ENCODE results near the gene BUD23. TPM values are rescaled to one million over a fixed set of nuclear protein-coding genes. Genes with fewer than 3 reads are reported as not detected.
"Not testable (repeated sequence)": the region's sequence is repeated elsewhere in the genome, so short reads cannot be mapped to it uniquely, and the experiment has no call there.

BUD23 gene
- total RNA-seq, 1 donor from 2014 or later, result 31.5 TPM

DNA sequence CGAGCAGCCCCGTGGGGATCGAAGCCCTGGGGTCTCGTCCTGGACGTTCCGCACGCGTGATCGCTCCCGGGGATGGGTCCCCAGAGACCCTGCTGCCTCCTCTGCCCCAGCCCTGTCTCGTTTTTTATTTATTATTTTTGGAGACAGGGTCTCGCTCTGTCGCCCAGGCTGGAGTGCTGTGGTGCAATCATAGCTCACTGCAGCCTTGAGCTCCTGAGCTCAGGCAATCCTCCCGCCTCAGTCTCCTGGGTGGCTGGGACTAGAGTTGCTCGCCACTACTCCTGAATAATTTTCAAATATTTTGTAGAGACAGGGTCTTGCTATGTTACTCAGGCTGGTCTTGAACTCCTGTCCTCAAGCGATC, 36.4 kb downstream of the BUD23 start:
- DNase-seq, result no peak

DNA sequence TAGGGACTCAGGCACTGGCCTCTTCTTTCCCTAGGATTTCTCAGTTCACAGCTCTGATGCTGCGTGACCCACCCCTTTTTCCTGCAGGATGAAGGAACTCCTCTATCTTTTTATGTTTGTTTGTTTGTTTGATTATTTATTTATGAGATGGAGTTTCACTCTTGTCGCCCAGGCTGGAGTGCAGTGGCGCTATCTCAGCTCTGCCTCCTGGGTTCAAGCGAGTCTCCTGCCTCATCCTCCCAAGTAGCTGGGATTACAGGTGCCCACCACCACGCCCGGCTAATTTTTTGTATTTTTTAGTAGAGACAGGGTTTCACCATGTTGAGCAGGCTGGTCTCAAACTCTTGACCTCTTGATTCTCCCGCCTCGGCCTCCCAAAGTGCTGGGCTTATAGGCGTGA, 37.0 kb downstream of the BUD23 start:
- DNase-seq, result not testable (repeated sequence)

DNA sequence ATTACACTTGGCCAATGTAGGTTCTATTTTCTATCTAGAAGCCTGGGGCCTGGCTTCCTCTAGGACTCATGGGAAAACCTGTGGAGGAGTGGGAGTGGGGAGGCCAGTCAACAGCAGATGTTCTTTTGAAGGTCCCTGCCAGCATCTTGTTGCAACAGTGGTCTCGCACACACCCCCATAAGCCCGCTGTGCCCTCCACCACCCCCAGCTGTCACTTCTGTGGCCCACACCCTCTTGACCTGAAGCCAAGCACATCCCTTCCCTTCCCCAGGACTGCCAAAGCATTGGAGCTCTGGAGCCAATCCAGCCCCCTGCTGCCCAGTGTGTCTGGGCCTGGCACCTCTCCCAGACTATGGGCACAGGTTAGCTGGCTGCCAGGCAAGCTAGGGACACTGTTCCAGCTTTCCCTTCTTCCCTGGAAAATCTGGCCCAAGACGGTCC, 38.0 kb downstream of the BUD23 start:
- DNase-seq, result no peak

DNA sequence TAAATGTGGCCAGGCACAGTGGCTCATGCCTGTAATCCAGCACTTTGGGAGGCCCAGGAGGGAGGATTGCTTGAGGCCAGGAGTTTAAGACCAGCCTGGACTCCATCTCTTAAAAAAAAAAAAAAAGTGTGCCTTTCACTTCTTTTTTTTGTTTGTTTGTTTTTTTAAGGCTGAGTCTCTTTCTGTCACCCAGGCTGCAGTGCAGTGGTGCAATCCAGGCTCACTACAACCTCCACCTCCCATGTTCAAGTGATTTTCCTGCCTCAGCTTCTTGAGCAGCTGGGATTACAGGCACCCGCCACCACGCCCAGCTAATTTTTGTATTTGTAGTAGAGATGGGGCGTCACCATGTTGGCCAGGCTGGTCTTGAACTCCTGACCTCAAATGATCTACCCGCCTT, 38.8 kb downstream of the BUD23 start:
- DNase-seq, result not testable (repeated sequence)

DNA sequence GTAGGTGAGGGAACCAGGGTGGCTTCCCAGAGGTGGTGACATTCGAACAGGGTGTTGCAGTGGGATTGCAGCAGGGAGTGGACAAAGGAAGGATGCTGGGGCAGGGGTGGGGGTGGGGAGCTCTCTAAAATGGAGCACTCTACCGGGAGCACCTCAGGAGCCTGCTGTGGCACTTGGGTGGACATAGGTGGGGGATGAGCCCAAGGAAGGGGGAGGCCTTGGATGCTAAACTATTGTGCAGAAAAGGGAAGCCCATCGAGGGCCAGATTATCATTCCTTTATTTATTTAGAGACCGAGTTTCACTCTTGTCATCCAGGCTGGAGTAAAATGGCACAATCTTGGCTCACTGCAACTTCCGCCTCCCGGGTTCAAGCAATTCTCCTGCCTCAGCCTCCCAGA, 39.4 kb downstream of the BUD23 start:
- DNase-seq, result no peak

DNA sequence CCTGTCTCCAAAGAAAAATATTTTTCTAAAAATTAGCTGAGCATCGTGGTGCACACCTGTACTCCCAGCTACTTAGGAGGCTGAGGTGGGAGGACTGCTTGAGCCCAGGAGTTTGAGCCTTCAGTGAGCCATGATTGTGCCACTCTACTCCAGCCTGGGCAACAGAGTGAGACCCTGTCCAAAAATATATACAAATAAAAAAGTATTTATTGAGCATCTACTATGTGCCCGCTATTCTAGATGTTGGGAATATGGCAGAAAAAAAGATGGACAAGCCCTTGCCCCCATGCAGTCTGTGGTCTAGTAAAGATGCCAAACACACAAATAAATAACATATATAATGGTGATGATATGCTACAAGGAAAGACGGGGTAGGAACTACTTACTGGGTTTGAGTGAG, 40.4 kb downstream of the BUD23 start:
- DNase-seq, result no peak

DNA sequence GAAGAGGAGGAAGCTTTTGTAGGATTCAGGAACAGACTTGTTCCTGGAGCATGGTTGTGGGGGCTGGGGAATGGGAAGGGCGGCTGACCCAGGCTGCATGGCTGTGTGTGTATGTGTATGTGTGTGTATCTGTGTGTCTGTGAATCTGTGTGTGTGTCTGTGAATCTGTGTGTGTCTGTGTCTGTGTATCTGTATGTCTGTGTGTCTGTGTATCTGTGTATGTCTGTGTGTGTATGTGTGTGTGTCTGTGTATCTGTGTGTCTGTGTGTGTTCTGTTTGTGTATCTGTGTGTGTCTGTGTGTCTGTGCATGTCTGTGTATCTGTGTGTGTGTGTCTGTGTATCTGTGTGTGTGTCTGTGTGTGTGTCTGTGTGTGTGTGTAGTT, 42.7 kb downstream of the BUD23 start:
- DNase-seq, result no peak

DNA sequence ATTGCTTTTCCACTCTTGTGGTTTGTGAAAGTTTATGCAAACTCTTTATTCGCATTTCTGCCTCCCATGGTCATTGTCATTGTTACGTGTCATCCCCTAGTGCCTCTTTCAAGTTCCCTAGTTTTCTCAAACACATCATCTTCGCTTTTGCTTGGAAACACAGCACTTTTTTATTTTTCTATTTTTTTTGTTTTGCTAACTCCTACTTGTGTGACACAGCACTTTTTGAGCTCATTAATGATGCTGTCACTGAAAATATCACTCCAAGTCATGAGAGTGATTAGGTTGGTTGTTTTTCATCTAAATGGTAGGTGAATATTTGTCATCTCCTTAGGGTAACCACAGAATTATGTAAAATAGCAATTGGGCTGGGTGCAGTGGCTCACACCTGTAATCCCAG, 44.6 kb downstream of the BUD23 start:
- no peak for DNase-seq

DNA sequence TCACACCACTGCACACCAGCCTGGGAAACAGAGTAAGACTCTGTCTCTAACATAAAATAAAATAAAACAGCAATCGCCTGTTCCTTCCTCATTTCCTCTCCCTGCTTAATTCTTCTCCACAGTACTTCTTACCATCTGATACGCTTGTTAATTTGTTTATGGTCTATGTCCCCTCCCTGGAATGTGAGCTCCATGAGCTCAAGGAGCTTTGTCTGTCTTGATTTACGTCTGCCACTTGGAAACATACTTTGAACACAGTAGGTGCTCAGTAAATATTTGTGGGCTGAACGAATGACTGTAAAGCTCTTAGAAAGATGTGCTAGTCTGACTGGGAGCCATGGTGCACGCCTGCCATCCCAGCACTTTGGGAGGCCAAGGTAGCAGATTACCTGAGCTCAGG, 45.2 kb downstream of the BUD23 start:
- no peak for DNase-seq

DNA sequence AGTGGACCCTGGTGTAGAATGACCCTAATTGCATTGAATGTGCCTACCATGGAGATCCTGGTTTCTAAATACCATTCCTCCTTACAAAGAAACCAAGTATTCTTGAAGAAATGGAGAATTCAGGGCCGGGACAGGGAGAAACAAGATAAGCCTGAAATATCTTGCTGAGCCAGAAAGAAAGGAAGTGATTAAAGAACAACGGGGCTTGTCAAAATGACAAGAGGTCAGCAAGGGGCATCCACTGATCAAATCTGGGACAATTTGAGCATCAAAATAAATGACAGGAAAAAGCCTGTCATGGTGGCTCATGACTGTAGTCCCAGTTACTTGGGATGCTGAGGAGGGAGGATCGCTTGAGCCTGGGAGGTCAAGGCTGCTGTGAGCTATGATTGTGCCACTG, 47.1 kb downstream of the BUD23 start:
- DNase-seq, result no peak

DNA sequence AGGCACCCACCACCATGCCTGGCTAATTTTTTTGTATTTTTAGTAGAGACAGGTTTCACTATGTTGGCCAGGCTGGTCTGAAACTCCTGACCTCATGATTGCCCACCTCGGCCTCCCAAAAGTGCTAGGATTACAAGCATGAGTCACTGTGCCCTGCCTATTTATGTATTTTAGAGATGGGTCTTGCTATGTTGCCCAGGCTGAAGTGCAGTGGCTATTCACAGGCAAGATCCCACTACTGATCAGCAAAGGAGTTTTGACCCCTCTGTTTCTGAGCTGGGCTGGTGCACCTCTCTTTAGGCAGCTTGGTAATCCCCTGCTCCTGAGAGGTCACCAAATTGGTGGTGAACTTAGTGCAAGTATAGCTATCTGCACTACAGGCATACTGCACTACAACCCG, 49.0 kb downstream of the BUD23 start:
- no peak for DNase-seq

DNA sequence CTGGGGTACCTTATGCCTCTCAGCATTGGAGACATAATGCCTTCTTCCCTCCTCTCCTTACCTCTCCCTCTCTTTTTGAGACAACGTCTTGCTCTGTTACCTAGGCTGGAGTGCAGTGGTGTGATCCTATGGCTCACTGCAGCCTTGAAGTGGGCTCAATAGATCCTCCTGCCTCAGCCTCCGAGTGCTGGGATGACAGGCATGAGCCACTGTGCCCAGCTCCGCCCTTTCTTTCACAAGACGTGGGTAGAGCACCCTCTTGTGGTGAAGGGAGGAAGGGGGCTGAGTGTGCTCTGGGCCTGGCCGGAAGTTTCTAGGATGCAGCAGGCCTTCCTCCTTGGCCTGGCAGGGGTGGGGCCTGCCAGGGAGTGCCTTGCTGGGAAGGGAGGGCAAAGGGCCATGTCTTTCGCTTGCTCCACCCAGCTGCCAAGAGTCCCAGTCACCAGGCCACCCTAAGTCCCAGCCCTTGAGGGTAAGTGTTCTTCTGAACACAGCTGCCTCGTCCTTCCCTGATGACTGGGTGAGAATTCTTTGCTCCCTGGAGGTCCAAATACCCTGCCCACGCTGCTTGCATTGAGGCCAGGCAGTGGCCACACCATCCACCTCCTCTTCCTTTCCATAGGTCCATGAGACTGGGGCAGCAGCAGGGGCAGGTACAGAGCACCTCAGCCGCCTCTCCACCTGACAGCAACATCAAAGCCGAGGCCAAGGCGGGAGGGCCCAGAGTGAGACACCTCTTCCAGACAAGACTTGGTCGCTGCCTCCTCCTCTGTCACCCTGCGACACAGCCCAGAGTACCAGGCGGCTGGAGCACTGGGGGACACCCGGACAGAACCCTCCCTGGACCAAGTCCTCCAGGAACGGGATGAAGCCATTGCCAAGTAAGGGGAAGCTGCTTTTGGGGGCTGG, 51.5 kb downstream of the BUD23 start:
- DNase-seq, result peak; percentile 93

DNA sequence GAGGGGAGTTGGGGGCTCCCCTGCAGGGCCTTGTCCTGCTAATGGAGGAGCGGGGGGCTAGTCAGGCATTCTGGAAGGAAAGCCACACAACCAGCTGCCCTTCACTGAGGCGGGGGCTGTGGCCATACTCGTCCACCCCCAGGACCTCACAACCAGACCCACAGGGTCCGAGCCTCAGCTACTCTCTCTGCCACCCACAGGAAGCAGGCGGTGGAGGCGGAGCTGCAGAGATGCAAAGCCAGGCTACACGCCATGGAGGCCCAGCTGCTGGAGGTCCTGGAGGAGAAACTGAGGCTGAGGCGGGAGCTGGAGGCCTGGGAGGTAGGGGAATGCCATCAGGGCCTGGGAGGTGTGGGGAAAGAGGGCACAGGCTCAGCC, 52.1 kb downstream of the BUD23 start:
- DNase-seq, result no peak

DNA sequence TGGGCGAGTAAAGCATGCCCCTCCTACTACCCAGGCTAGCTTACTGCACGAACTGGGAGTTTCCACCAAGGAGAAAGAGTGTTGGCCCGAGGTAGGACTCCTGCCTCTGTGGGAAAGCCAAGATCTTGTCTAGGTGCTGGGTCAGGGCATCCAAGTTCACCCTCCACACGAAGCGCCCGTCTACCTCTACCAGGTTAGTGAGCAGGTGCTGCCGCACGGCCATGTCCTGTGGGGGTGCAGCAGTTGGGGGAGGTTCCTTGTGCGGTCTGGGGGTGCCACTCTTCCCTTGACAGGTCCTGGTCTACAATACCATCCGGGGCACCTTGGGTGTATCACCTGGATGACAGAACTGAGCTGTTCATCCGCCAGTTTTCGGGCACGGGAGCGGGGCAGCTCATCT, 53.5 kb downstream of the BUD23 start:
- no peak for DNase-seq

DNA sequence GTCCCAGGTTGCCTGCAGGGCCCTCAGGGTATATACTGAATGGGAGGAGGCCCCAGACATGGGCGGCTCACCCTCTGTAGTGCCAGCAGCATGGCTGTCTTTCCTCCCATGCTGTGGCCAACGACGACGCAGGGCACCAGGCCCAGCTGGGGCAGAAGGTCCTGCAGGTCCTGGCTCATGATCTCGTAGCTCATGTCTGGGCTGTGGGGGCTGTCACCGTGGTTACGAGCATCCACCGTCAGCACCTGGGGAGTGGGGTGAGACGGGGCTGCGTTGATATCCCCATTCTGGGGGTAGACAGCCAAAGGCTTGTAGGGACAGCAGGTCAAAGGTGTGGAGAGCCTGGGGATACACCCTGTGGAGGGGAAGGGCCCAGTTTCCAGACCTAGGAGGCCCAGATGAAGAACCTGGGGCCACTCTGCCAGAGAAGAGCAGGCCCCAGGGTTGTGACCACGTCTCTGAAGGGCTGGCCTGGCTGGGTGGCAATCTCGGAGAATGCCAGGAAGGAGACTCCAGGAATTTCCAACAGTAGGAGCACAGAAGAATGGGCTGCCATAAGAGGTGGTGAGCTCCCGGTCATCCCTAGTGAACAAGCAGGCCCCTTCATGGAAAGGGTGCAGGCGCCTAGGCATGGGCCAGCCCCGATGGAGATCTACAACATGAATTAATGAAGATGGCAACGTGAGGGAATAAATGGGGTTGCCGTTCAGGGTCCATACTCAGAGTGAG, 54.3 kb downstream of the BUD23 start:
- DNase-seq, result no peak

DNA sequence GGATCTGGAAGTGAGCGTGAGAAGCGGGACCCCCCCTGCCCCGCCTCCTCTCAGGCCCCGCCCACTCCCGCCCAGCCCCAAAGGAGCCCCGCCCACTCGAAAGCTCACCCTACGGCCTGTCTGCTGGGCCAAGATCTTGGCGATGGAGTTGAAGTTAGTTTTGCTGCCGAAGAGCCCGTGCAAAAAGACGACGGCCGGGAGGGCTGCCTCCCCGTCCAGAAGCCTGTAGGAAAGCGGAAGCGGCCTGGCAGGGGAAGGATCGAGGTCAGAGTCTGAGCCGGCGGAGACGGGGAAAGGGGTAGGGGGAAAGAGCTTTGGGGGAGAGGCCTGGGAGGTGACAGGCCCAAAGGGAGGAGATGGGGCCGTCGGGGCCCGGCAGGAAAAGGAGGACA, 54.8 kb downstream of the BUD23 start:
- peak; percentile 58 for DNase-seq

DNA sequence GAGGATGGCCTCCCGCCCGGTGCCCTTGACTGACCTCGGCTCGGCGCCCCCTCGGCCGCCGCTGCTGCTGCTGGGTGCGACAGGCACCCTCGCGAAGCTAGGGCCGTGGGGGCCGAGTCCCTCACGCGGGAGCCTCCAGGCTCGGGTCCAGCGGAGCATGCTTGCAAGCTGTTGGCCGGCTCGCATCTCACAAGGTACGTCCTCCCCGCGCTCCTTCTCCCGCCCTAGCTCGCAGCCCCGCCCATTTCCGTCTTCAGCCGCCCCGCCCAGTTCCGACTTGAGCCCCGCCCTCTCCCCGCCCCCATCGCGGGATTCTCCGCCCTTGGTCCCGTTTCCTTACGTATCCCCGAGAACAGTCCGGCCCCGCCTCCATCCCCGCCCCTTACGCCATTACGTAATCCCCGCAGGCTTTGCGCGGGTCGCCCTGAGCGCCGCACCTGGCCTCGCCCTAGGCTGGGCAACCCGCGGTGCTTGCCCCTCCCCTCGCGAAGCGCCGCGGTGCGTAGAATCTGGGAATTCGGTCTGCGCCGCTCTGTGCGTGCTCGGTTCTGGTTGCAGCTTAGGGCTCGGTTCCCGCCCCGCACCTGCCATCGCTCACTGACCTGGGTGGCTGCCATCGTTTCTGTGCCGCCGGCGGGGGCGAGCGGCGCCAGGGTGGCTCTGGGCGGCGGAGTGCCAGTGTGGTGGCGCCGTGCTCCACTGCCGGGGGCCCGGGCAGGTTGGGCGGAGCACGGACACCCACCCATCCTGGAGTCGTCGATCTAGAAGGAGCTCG, 55.4 kb downstream of the BUD23 start, which contains the start of gene ABHD11:
TSS of gene ABHD11 (minus strand) at position 191 of the 775 bp plus-strand sequence. CDS start at position 159, 32 bp downstream.
- peak; percentile 98 for DNase-seq

DNA sequence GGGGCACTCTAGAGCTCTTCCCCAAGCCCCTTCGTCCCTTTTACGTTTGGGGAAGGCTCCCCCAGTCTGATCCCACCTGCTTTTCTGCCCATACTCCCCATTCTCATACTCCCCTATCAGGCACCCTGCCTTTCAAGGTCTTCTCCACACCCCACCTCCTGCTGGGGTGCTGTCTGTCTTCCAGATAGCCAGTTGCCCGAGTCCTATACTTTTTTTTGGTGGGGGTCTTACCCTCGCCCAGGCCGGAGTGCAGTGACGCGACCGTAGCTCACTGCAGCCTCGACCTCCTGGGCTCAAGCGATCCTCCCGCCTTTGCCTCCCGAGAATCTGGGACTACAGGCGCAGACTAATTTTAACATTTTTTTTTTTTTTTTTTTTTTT, 56.0 kb downstream of the BUD23 start:
- no peak for DNase-seq

DNA sequence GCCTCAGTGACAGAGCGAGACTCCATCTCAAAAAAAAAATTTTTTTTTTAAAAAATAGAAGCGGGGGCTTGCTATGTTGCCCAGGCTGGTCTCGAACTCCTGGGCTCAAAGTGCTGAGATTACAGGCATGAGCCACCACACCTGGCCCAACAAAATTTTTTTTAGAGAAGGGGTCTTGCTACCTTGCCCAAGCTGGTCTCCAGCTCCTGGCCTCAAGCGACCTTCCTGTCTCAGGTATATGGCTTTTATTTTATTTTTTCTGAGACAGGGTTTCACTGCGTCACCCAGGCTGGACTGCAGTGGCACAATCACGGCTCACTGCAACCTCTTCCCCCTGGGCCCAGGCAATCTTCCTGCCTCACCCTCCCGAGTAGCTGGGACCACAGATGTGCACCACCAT, 56.8 kb downstream of the BUD23 start:
- no peak for DNase-seq

DNA sequence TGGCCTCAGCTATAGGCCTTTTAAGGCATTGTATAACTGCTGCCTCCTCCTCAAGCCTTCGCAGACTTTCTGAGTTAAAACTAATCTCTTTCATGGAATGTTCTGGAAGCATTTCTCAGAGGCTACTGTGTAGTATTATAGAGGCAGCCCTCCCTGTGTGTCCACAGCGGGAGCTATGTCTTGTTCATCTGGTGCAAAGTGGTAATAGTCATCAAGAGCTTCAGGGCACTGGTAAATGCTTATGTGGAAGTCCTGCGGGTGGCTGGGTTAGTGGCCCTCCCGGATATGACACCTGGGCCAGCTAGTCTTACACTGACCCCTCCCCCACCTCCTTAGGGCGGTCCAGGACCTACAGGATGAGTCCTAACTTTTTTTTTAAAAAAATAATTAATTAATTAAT, 57.4 kb downstream of the BUD23 start:
- DNase-seq, result no peak

DNA sequence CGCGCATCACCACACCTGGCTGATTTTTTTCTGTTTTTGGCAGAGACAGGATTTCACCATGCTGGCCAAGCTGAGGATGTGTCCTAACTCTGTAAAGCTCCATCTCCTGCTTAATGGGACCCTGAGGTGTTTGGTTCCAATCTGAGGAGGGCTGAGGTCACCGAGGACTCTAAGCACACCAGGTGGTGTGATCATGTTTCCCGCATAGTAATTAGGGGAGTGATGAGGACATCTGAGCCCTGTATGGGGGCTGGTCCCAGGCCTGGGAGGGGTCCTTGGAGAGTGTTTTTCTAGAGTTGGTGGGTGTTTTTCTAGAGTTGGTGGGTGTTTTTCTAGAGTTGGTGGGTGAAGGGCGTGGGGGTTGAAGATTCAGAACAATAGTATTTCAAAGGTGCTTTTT, 58.2 kb downstream of the BUD23 start:
- no peak for DNase-seq

DNA sequence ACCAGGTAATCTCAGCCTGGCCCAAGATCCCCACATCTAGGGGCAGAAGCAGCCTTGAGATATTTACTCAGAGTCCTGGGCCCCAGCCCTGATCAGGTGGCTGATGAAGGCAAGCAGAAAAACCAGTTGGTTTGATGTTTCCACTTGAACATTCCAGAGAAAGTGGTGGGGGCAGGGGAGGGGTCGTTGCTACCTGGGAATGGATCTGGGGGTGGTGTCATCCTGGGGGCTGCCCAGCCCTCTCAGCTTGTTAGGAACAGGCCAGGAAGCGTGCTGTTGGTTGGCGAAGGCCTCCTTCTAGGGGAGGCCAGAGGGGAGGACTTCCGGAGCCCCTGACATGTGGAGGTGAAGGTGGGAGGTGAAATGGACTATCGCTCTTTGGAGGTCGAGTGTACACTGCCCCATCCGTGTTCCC, 58.9 kb downstream of the BUD23 start:
- DNase-seq, result no peak

All from dermis blood vessel endothelial cell (primary cell).